CD1c-positive myeloid dendritic cell (primary cell): Measurements from ENCODE around the gene AOPEP.
"Not testable (repeated sequence)": the region's sequence is repeated elsewhere in the genome, so short reads cannot be mapped to it uniquely, and the experiment has no call there.

Source experiments
- DNase-seq: peaks from one replicate; pipeline ENCODE4 v3.0.0-alpha.2; 2016; ENCODE audit errors: extremely low spot score

Gene AOPEP

DNA sequence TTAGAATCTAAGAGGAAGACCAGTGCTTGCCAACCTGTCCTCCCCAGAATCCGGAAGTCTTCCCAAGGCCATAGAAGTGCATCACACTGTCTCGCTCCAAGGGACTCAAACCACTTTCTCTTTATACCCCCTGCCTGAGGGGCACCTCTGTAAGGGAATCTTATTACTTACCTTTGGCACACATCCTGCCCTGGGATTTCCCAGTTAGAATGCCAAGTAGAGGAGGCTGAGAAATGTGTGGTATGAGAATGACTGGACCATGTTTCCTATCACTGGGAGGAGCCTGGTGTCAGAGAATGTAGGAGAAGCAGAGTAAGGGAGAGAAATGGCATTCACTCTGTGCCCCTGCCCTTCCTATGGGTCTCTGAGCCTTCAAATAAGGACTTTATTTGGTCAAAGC, 85.8 kb downstream of the AOPEP start:
- DNase-seq: no peak

DNA sequence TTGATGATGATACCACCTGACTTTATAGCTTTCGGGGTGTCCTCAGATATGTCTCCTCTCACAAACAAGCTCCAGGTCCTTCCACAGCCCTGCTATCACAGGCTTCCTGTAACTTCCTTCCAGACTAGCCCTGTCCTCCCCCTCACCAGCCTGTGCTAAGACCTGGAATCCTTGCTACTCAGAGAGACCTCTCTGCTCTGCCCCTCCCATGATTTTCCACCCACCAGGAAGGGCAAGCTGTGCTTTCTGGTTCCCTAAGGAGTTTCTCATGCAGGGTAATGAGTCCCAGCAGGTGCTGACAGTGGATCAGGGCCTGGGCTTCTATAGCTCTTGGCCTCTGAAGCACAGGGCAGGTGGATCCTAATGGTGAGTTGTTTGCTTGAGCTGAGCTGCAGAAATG, 86.9 kb downstream of the AOPEP start:
- DNase-seq: no peak

DNA sequence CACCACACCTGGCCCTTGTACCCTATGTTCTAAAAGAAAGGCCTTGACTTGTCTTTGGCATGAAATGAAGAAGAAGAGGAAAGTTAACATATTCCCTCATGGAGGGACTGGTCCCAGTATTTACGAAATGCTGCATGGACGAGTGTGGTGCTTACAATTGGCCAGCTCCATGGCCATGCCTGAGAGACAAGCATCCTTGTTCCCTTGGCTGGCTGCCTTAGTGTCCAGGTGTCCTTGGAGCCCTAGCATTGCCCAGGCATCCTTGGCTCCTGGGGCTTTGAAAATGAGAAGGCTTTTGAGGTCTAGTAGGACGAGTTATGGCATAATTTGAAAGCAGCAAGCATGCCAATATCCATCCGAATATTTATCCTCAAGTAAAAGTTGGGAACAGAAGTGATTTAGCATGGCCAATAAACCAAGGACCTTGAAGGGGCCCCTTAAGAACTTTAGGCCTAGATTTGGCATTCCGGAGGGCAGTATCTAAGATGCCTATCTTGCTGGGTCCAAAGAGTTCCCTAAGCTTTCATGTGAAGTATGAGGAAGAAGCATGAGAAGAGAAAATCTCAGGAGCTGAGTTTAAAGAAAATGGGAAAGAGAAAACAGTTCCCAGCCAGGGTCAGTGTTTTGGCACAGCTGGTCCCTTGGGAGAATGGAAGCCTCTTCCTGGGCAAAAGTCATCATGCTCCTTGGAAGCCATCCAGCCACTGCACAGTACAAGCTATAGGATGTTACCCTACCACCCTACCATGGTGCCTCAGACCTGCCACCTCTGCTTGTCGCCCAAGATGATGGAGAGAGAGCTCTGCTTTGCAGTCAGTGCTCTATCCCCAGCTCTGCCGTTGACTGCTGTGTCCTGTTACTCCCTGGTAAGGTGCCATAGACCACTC, 91.0 kb downstream of the AOPEP start:
- no peak for DNase-seq

DNA sequence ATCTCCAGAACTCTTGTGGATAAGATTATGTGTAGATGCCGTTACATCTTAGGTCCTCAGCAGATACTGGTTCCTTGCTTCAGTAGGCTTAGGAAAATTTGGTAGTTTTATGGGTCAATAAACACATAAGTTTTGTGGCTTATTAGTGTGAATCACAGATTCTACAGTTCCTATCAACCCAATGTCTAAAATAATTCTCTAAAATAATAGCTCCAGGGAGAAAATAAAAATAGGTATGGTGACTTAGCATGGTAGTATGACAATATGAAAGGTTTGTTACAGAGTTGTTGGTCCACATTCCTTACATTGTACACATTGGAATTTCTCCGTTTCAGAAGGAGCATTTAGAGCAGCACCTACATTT, 91.7 kb downstream of the AOPEP start:
- DNase-seq: no peak

DNA sequence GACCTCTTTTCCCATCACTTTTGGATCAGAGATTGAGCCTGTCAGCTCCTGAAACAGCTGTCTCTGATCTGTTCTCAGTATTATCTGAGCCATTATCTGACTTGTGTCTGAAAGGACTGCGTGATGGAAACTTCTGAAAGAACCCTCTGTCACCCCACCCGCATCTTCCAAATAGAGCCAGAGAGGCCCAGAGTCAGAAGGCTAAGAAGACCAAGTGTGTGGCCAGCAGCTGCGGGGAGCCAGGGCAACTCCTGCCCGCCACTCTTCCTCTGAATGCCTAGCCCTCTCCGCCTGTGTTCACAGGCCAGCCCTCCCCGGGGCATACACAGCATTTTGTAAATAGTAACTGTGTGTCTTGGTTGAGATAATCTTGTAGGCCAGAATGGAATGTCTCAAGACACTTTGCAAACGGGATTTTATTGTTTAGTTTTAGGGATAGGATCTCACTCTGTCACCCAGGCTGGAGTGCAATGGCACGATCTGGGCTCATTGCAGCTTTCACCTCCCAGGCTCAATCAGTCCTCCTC, 92.7 kb downstream of the AOPEP start:
- no peak for DNase-seq

DNA sequence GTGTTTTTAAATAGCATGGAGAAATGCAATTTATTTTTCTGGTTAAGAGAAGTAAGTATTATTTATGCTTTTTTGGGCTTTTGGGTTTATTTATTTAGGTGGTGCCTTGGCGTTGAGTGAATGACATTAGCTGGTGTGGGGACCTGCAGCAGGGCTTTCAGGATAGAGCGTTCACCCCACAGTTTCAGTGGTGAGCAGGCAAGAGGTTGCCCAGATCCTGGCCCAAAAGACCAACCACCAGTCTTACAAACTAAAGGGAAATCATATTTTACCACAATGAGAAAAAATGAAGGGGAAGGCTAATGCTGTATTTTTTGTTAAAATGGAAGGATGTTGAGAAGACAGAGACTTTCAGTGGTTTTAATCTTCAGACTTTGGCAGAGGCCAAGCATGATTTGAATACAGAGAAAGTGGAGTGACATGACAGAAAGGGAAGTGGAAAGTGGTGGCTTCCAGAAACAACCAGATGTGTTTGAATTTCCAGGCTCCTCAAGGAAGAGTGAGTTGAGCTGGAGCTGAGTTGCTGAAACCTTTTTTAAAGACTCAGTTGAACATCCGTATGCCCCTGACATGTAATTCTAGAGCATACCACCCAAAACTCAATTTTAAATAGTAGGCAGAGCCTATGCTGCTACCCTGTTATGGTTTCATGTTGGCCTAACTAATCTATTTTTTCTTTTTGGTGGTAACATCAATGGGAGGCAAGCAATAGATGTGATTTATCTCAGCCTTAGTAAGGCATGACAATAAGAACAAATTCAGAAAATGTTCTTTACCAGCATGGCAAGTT, 94.8 kb downstream of the AOPEP start:
- DNase-seq: no peak

DNA sequence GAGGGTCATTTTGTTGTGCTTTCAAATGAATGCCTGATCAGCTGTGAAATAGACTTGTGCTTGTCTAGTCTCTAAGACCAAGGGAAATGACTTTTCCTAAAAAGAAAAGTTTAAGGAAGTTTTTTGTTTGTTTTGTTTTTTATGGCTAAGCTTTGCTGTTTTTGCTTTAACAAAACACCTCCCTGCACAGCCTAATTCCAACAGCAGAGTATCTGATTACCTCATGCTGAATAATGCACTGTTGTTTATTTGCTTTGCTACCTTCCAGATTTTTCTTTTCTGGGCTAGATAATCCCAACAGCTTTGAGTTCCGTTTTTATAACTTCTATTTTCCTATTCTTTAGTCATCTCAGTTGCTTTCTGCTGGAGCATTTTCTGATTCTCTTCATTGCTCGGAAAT, 95.8 kb downstream of the AOPEP start:
- DNase-seq: no peak

DNA sequence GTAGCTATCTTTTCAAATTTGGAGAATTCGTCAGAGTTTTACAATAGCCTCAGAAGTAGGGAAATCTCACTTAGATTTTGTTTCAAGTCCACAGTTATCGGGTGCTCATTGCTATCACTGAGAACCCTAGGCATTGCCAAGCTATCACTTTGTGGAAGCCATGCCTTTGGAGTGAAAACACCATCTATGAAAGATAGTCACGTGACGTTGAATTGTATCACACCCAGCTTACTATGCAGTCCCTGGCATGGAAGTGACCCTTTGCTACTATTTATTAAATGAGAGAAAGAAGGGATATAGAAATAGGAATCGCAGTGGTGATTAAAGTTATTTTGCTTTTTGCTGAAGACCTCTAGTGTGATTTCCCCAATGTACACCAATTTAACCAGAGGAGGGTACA, 97.2 kb downstream of the AOPEP start:
- DNase-seq: no peak

DNA sequence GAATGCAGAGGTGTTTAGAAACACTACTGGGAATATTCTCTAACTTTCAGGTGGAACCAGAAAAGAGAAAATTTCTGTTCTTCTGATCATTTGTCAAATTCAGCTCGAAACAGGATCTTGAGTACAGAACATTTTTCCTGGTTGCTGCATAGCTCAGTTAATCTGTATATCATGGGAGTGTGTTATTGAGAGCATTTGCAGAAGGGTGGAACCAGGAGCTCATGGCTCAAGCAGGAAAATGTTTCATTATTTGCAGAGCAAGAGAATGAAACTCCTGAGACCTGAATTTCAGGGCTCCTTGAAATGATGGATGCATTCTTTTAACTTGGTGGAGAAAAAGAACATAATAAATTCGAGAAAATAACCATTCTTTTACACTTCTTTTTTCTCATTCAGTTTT, 97.9 kb downstream of the AOPEP start:
- DNase-seq: no peak

DNA sequence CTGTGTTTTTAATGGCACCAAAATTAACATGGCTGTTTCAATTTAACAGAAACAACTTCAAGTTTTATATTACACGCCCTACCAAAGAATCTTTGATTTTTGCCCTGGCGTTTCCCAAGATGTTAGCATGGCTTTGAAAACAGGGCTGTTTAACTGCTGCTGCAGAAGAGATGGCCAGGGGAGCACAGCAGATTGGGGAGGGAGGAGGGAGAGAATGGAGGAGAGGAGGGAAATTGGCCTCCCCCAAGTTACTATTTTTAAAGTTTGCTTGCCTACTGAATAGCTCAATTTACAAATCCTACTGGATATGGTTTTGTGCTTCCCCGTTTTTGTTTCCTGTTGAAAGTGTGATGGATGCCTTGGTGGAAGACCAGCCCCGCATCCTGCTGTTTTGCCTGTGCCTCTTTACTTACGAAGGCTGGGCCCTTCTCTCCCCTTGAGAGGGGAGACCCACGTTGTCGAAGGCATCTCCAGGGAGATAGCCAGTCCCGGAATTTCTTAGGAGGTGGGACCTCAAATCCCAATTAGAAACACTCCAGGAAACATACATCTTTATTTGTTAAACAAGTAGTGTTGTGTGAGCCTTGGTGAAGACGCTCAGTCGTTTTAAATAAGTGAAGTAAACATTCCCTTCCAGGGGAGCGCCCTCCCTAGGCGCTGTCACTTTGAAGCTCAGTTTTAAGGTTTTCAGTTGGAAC, 98.6 kb downstream of the AOPEP start:
- DNase-seq: no peak

DNA sequence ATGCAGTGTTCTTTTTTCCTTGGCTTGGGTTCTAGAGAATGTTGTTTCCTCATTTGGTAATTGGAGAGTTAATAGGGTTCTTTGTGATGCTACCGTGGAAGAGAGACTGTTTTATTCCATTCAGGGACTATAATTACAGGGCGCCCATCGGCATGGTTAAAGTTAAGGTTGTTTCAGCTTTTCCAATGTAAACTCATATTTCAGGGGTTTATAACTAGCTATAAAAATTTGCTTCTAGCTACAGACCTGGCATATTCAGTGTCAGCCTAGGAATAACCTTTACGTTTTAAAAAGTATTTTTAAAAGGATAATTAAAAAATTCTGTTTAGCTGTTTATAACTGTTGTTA, 99.1 kb downstream of the AOPEP start:
- DNase-seq: no peak

DNA sequence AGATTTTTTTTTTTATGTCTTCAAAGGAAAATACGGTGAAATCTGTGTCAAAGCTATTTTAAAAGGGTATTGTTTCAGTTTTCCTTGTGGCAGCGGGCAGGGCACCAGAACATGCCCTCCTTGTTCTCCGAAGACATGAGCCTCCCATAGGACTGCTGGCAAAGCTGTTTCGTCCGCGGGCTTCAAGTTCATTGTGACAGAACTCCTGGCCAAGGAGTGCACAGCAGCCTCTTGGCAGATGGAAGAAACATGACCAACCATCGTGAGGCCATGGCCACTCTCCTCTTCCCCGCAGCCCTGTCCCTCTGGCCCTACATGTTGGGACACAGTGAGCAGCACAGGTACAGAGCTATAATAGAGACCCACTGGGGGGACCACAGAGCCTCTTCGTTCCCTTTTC, 99.5 kb downstream of the AOPEP start:
- DNase-seq: no peak

DNA sequence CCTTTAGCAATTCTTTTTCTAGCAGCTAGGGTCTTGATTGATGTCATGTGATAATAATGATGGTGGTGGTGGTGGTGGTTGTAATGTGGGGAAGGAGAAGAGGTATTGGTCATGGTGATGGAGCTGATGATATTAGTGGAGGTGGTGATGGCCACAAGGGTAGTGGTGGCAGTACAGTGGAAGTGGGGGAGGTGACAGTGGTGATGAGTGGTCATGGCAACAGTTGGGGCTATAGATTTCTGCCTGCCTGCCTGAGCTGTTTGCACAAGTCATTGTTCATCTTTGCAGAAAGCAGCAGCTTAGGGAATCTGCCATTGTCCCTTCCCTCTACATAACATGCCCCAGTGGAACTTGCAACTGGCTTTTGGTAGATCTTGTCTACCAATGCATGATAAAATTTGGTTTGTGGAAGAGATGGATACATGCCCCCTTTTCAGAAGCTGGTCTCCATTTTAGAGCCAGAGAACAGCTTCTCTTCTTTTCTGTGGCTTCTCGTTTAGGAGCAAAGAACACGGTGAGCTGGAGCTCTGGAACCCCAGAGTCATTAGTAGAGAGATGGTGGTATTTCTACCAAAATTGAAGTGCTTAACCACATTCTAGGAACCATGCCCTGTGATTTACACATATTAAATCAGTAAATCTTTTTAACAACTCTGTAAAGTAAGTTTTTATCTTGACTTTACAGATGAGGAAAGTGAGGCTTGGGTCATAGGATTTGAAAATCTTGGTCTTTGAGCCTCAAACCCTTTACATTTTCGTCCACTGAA, 100.3 kb downstream of the AOPEP start:
- no peak for DNase-seq

DNA sequence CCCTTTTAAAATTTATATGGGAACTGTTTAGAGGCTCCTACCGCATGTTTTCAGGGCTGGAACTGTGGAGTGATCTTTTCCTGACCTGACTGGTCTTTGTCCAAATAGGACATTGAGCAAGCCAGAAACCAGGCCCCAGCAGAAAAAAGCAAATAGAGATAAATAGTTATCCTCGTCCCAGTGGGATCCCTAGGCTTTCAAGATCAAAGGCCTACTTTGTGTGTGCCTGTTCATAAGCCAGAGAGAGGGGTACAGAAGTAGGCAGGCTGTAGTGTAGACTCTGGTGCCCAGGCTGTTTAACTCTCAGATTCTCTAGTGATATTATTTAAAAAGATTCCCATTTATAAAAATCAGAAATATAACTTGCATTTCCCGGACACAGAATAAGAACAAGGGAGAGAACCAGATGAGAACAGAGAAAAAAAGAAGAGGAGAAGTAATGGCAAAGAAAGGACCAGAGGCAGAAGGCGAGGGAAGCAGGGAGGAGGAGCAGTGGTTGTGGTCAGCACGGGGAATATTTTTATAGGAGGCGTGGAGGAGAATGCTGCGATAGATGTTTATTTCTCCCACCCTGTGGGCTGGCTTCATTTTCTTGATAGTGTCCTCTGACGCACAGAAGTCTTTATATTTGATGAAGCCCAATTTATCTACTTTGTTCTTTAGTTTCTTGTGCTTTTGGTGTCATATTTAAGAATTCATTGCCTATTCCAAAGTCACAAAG, 101.2 kb downstream of the AOPEP start:
- no peak for DNase-seq

DNA sequence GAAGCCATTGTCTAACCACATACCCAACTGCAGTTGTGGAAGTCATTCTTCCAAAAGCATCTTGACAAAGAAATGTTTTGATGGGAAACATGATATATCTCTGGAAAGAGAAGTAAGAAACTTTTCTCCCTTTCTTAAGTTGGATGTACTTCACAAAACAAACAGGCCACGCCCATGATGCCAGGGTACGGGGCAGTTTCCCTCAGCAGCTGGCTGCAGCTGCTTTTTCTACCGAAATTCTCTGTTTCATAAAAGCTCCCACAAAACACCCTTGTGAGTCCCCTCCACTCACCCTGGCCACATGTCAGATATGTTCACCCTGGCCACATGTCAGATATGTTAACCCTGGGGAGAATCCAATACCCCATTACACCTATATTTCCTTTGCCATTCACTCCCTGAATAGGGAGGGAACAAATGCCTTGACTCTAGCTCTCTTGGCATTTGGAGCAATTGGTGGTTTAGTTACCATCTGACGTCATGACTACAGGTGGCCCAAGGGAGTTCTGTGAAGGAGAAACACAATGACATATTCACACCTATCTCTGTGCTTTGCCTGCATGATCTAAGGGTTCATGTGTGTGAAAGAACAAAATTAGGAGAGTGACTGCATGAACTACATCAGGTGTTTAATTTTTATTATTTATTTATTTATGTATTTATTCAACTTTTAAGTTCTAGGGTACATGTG, 103.0 kb downstream of the AOPEP start:
- DNase-seq: no peak

DNA sequence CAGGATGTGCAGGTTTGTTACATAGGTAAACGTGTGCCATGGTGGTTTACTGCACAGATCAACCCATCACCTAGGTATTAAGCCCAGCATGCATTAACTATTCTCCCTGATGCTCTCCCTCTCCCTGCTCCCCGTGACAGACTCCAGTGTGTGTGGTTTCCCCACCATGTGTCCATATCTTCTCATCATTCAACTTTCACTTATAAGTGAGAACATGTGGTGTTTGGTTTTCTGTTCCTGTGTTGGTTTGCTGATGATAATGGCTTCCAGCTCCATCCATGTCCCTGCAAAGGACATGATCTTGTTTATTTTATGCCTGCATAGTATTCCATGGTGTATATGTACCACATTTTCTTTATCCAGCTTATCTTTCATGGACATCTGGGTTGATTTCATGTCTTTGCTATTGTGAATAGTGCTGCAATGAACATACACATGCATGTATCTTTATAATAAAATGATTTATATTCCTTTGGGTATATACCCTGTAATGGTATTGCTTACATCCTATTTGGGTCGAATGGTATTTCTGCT, 103.6 kb downstream of the AOPEP start:
- DNase-seq: not testable (repeated sequence)

DNA sequence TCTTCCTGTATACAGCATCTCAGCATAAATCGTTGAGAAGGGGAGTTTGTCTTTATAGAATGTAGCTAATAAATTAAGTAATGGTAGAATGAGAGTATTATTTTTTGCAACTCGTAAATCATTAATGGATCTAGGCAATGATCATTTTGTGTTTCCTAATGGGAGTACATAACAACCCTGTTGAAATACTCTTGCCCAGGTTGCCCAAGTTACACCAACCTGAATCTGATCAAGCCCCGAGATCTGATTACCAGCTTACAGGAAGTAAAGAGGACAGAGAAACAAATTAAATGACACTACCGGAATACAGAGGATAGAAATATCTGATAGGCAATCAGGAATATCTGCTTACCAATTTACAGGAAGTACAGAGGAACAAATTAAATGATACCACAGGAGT, 107.3 kb downstream of the AOPEP start:
- DNase-seq: no peak

DNA sequence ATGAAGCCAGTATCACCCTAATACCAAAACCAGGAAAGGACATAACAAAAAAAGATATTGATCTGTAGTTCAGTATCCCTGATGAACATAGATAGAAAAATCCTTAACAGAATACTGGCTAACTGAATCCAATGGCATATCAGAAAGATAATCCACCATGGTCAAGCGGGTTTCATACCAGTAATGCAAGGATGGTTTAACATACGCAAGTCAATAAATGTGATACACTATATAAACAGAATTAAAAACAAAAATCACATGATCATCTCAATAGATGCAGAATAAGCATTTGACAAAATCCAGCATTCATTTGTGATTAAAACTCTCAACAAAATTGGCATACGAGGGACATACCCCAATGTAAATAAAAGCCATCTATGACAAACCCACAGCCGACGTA, 110.9 kb downstream of the AOPEP start:
- no peak for DNase-seq

DNA sequence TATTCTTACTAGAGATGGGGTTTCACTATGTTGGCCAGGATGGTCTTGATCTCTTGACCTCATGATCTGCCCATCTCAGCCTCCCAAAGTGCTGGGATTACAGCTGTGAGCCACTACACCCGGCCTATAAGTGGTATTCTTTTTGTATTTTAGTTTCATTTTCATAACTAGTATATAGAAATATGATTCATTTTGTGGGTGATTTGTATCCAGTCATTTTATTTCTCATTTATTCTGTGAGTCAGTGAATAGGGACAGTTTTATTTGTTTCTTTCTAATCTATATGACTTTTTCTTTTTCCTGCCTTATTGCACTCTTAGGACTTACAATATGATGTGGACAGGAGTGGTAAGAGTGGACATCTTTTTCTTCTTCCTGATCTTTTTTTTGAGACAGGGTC, 112.9 kb downstream of the AOPEP start:
- DNase-seq: no peak

DNA sequence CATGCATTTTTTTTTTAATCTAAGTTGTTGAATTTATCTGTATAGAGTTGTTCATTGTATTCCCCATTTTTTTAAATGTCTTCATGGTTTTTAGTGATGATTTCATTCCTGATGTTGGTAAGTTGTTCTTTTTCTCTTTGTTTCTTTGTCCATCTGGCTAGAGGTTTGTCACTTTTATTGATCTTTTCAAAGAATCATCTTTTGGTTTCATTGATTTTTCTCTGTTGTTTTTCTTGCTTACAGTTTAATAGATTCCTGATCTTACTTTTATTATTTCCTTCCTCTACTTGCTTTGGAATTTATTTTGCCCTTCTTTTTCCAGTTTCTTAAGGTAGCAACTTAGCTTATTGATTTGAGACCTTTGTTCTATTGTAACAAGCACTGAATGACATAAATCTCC, 114.2 kb downstream of the AOPEP start:
- no peak for DNase-seq
